Sigmoid colon (tissue), 4 donors: ENCODE measurements around the gene NOX3.

ENCODE experiments used
- CTCF ChIP-seq, 4 experiments: fragments of 450-650 bp in 3 of 4; fragments of 200-600 bp in 1 of 4; IDR thresholded peaks; one replicate each; pipeline ENCODE4 v1.5.1; 2016 to 2019; ENCODE audit warnings: antibody characterized with exemption in 4 of 4, mild to moderate bottlenecking in 3 of 4, moderate library complexity in 2 of 4
- POLR2AphosphoS5 ChIP-seq, 4 donors: sonication (generic); formaldehyde crosslinking; IDR thresholded peaks; one replicate each; pipeline ENCODE4 v1.6.1; 2017; ENCODE audit warnings: antibody characterized with exemption in 4 of 4

- TF ChIP-seq CTCF (IDR thresholded peaks at IDR 0.05) (no peak), POLR2AphosphoS5 (IDR thresholded peaks at IDR 0.05) (no peak)
These were observed 42.7 kb upstream of the NOX3 start for GRCh38 chr6:155498370-155498769.
